GM19467 (cell line): Measurements from ENCODE around the gene P2RY4.
"Not testable (repeated sequence)": the region's sequence is repeated elsewhere in the genome, so short reads cannot be mapped to it uniquely, and the experiment has no call there.

ENCODE experiments used
- ATAC-seq: cut with Tn5 transposase; IDR thresholded peaks from one replicate; pipeline ENCODE4 v1.9.1; 2021; ENCODE audit warnings: mild to moderate bottlenecking, moderate library complexity; ENCODE audit not compliant: unreplicated experiment

P2RY4 gene

DNA sequence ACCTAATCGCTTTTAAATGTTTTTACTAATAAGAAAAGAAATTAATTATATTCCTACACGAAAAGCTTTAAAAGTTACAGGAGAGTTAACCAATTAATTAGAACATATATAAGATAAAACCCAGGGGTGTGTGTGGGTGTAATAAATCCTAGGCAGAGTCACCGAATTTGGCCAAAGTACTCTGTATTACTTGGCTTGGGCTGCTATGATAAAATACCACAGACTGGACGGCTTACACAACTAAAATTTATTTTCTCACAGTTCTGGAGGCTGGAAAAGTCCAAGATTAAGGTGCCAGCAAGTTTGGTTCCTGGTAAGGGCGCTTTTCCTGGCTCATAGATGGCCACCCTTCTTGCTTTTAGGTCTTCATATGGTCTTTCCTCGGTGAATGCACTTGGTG, 15.1 kb downstream of the P2RY4 start:
- ATAC-seq: no peak

DNA sequence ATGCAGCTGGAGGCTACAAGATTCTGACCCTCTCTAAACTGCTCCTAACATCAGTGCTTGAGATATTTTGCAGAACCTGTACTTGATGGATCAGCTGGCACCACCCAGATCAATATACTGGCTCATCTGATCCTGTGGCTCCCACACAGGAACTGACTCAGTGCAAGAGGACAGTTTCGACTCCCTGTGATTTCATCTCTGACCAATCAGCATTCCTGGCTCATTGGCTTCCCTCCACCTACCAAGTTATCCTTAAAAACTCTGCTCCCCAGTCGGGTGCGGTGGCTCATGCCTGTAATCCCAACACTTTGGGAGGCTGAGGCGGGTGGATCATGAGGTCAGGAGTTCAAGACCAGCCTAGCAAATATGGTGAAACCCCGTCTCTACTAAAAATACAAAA, 16.4 kb downstream of the P2RY4 start:
- ATAC-seq: not testable (repeated sequence)

DNA sequence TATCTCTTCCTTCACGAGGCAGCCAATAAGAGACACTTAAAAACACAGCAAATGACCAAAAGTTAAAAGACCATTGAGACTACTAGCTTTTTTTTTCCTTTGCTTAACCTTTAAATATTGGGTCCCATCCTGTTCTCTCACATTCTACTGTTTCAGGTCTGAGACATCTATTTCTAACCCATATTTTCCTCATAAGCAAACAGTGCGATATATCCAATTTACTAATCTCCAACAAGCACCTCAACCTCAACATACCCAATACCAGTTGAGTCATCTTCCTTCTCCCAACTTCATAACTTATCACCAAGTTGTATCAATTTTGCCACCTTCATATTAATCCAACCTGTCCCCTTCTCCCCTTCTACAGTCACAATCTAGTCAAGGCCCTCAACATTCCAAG, 18.5 kb downstream of the P2RY4 start:
- ATAC-seq: no peak

DNA sequence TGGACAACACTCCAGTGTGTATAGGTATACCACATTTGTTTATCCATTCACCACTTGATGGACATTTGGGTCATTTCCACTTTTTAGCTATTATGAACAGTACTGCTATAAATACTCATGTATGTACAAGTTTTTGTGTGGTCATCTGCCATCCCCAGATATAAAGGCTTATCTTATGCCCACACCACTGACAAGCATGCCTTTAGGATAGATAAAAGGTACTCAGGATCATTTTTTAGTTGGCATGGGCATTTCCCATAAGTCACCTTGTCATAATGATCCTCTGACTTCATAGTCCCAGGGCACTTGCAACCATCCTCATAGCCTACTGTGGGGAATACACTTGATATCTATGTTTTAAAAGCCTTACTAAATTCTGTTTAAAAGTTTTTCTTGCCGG, 19.3 kb downstream of the P2RY4 start:
- ATAC-seq: no peak

DNA sequence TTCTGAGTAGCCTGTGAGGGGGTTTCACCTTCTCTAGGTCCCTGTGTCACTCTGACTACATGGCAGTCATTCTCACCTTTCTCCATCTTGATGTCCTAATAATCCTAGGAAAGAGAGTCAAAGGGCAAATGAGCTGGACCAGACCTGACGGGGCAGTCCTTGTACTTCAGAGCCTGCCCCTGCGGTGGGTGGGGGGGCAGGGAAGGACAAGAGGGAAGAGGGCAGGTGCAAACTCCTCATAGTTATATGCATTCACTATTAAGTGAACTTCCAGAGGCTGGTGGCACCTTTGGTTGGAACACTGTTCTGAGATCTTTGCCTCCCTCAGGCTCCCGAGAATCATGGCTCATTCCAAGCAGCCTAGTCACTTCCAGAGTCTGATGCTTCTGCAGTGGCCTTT, 25.6 kb downstream of the P2RY4 start, which contains the start of gene AWAT1:
TSS of gene AWAT1 (plus strand) at position 301 of the 400 bp plus-strand sequence. CDS start at position 342, 41 bp downstream.
- no peak for ATAC-seq

DNA sequence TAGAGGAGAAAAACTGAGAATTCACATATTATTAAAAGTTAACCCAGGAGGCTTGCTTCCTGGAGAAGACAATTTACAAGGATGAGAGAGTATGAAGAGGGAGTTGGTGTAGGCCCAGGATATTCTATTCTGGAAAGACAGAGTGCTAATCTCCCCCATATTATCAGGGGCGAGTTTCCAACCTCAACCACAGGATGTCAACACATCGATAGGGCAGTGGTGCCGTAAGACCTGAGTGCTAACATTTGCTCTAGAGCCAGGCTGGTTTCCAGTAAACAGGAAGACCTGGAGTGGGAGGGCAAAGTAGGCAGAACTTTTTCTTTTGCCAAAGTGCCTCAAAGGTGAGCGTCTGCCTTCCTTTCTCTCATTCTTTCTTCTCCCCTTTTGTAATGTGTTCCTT, 28.3 kb downstream of the P2RY4 start:
- no peak for ATAC-seq

DNA sequence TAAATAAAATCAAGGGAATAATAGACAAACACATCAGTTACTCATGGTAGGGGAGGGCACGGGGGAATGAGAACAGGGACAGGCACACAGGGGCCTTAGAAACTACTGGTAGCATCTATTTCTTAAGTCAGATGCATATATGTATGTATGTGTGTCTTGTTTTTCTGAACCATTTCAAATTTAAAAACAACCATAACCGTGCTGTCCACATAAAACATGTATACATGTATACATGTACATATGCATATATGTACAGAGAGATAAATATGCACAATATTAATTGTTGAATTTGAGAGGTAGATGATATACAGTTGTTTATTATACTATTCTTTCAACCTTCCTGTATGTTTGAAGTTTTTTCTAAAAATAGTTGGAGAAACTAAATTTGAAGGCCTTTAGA, 33.3 kb downstream of the P2RY4 start:
- no peak for ATAC-seq

DNA sequence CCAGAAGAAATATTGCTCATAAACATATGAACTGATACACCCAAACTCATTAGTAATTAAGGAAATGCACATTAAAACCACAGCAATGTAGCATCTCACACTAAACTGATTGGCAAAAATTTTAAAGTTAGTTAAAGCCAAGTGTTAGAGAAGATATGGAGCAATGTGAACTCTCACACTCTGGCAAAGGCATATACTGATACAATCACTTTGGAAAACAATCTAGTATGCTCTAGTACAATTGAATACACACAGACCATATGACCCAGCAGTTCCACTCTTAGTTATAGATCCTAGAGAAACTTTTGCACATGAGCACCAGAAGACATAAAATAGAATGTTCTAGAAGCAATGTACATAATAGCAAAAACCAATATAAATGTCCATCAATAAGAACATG, 34.0 kb downstream of the P2RY4 start:
- ATAC-seq: no peak

DNA sequence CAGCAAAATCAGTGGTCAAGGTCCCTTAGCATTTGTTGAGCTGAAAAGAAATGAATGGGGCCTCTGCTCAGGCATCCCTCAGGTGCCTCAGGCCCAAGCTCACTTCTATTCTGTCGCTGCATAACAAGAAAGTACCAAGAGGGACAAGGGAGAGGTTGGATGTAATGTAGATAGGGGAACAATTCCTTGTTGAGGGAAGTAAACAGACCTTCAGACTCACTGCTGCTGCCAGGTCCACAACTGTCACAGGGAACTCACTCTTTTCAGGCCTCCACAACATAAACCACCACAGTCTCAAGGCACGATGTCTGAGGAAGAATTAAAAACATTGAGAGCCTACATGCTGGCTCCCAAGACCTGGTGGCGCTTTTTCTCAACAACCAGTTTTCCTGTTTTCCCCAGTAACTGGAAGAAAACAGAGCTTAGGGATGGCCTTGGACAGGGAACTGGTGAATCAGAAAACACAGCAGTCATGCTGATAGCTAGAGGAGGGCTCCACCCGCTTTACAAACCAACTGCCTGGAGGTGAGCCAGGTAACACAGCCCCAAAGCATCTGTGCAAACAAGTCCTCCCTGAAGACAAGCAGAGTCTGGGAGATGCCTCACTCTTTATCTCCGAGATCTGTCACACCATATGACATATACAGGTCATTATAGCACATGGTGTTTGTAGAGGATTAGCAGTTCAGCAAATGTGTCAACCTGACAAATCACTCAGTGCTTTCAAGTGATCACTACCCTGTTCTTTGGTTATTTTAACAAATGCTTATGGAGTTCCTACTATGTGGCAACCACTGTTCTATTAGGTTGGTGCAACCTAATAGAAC, 39.9 kb downstream of the P2RY4 start:
- no peak for ATAC-seq

DNA sequence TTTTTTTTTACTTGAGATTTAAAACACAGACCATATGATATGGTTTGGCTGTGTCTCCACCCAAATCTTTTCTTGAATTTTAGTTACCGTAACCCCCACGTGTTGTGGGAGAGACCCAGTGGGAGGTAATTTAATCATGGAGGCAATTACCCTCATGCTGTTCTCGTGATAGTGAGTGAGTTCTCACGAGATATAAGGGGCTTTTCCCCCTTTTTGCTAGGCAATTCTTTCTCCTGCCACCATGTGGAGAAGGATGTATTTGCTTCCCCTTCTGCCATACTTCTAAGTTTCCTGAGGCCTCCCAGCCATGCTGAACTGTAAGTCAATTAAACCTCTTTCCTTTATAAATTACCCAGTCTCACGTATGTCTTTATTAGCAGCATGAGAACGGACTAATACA, 50.4 kb downstream of the P2RY4 start:
- not testable (repeated sequence) for ATAC-seq

DNA sequence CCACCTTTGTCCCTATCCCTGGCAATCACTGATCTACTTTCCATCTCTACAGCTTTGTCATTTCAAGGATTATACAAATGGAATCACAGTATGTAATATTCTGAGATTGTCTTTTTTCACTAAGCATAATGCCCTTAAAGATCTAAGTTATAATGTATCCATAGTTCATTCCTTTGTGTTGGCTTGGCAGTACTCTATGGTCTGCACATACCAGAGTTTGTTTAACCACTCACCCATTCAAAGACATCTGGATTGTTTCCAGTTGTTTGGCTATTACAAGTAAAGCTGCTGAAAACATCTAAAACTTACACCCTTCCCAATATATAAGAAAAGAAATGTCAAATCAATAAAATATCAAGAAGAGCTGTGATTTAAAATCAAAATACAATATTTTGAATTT, 51.5 kb downstream of the P2RY4 start:
- ATAC-seq: no peak
